GM12874 (cell line): ENCODE data around the gene TENM3.

Experiments
- CTCF ChIP-seq: IDR thresholded peaks from 2 replicates; pipeline ENCODE4 v1.5.1; 2011; ENCODE audit warnings: low read depth, mild to moderate bottlenecking, control low read depth, low read length, moderate library complexity; ENCODE audit not compliant: insufficient read depth

Gene TENM3

GRCh38 chr4:182848685-182849084, 605.5 kb downstream of the TENM3 start:
- TF ChIP-seq CTCF = no peak
